GM23338 (cell line): ENCODE measurements around the gene RAB44. TPM values are rescaled to one million over a fixed set of nuclear protein-coding genes. Genes with fewer than 3 reads are reported as not detected.

ENCODE experiments used
- ATAC-seq: fragments of 200-7000 bp; cut with Tn5 transposase; 3 replicates; pipeline ENCODE4 v1.9.1; 2020
- DNase-seq: peaks from one replicate; pipeline ENCODE4 v3.0.0-alpha.2; 2015; ENCODE audit warnings: low spot score
- H2AFZ ChIP-seq: fragments of 200-600 bp; sonication (generic); 2 replicates; pipeline ENCODE4 v1.8.0; 2016; ENCODE audit warnings: antibody characterized with exemption, mild to moderate bottlenecking, moderate library complexity
- H3F3A ChIP-seq: fragments of 200-600 bp; sonication (generic); replicated peaks from 2 replicates; pipeline ENCODE4 v1.8.0; 2017; ENCODE audit warnings: antibody characterized with exemption, mixed run types, low read depth
- H3K27ac ChIP-seq: fragments of 200-600 bp; sonication (generic); 2 replicates; pipeline ENCODE4 v1.6.1; 2016; ENCODE audit warnings: low read depth
- H3K27me3 ChIP-seq: fragments of 200-600 bp; sonication (generic); 2 replicates; pipeline ENCODE4 v1.8.0; 2016; ENCODE audit warnings: mild to moderate bottlenecking, mixed run types, moderate library complexity; ENCODE audit not compliant: insufficient read depth
- H3K36me3 ChIP-seq: fragments of 200-600 bp; sonication (generic); 2 replicates; pipeline ENCODE4 v1.8.0; 2016; ENCODE audit warnings: mild to moderate bottlenecking; ENCODE audit not compliant: insufficient read depth
- H3K4me1 ChIP-seq: fragments of 200-600 bp; sonication (generic); 2 replicates; pipeline ENCODE4 v1.8.0; 2016; ENCODE audit warnings: mild to moderate bottlenecking, moderate library complexity; ENCODE audit not compliant: insufficient read depth
- H3K4me2 ChIP-seq: fragments of 200-600 bp; sonication (generic); 2 replicates; pipeline ENCODE4 v1.7.1; 2017; ENCODE audit warnings: mixed run types
- H3K4me3 ChIP-seq: fragments of 200-600 bp; sonication (generic); 2 replicates; pipeline ENCODE4 v1.6.1; 2016; ENCODE audit warnings: mixed run types
- H3K79me2 ChIP-seq: fragments of 200-600 bp; sonication (generic); replicated peaks from 2 replicates; pipeline ENCODE4 v1.8.0; 2017; ENCODE audit warnings: mild to moderate bottlenecking; ENCODE audit not compliant: insufficient read depth
- H3K9me2 ChIP-seq: fragments of 200-600 bp; sonication (generic); 2 replicates; pipeline ENCODE4 v1.8.0; 2017; ENCODE audit not compliant: insufficient read depth
- H4K20me1 ChIP-seq: fragments of 200-600 bp; sonication (generic); replicated peaks from 2 replicates; pipeline ENCODE4 v1.8.0; 2017; ENCODE audit warnings: mild to moderate bottlenecking; ENCODE audit not compliant: insufficient read depth
- H3K27ac Mint-ChIP-seq: 2 replicates; pipeline ENCODE4 v1.8.0; 2020; ENCODE audit warnings: inconsistent platforms, mild to moderate bottlenecking, moderate library complexity, mixed read lengths
- H3K27me3 Mint-ChIP-seq: 3 replicates; pipeline ENCODE4 v1.8.0; 2022; ENCODE audit warnings: low read depth, mild to moderate bottlenecking, moderate library complexity, mixed read lengths, inconsistent platforms; ENCODE audit not compliant: insufficient read depth, poor library complexity
- H3K36me3 Mint-ChIP-seq: 3 replicates; pipeline ENCODE4 v1.8.0; 2021; ENCODE audit warnings: low read depth, mild to moderate bottlenecking, inconsistent platforms, moderate library complexity, mixed read lengths
- H3K4me1 Mint-ChIP-seq: 3 replicates; pipeline ENCODE4 v1.8.0; 2020; ENCODE audit warnings: mild to moderate bottlenecking, inconsistent platforms, mixed read lengths
- H3K4me3 Mint-ChIP-seq: 3 replicates; pipeline ENCODE4 v1.8.0; 2021; ENCODE audit warnings: moderate library complexity, mild to moderate bottlenecking, inconsistent platforms, mixed read lengths
- H3K9me3 Mint-ChIP-seq: 3 replicates; pipeline ENCODE4 v1.8.0; 2020; ENCODE audit warnings: moderate library complexity, mild to moderate bottlenecking, inconsistent platforms, mixed read lengths
- CREB1 ChIP-seq: fragments of 250-450 bp; sonication (Bioruptor Pico); IDR thresholded peaks from 2 replicates; pipeline ENCODE4 v1.5.0; 2020; ENCODE audit warnings: low read depth, mild to moderate bottlenecking, moderate library complexity
- POLR2AphosphoS5 ChIP-seq: IDR thresholded peaks from 2 replicates; pipeline ENCODE4 v1.6.1; 2016; ENCODE audit warnings: antibody characterized with exemption, low read depth
- REST ChIP-seq: IDR thresholded peaks from one replicate; pipeline ENCODE4 v1.6.1; 2018; ENCODE audit warnings: antibody characterized with exemption; ENCODE audit not compliant: unreplicated experiment
- ZNF462 ChIP-seq: fragments of 250-450 bp; sonication (Bioruptor Pico); IDR thresholded peaks from 2 replicates; pipeline ENCODE4 v1.5.0; 2020; ENCODE audit warnings: mild to moderate bottlenecking, moderate library complexity
- polyA plus RNA-seq: library from polyadenylated mRNA; unstranded; fragments of >200 nt; fragmentation: Nextera tagmentation; extraction: Ambion mirVana; gene quantifications from 2 replicates; pipeline ENCODE4 v1.2.1, GENCODE V29; 2016
- total RNA-seq: library from RNA; depleted of rRNA; stranded (reverse); fragments of >200 nt; shearing (Covaris generic); gene quantifications from 2 replicates; pipeline ENCODE4 v1.2.3, GENCODE V29; 2014
- TF ChIP-seq, protein P1 (sequence below), 2 experiments: fragments of 200-600 bp in 1 of 2; sonication (generic) in 1 of 2; conservative IDR thresholded peaks; 2 replicates each; pipeline versions ENCODE4 v1.5.1 to v1.6.1; 2016 to 2017; ENCODE audit warnings: antibody characterized with exemption in 2 of 2, low read depth in 2 of 2, mild to moderate bottlenecking in 2 of 2, moderate library complexity in 1 of 2

Gene RAB44
- total and polyA plus RNA-seq, 2 experiments from 2014 or later, result not detected

DNA sequence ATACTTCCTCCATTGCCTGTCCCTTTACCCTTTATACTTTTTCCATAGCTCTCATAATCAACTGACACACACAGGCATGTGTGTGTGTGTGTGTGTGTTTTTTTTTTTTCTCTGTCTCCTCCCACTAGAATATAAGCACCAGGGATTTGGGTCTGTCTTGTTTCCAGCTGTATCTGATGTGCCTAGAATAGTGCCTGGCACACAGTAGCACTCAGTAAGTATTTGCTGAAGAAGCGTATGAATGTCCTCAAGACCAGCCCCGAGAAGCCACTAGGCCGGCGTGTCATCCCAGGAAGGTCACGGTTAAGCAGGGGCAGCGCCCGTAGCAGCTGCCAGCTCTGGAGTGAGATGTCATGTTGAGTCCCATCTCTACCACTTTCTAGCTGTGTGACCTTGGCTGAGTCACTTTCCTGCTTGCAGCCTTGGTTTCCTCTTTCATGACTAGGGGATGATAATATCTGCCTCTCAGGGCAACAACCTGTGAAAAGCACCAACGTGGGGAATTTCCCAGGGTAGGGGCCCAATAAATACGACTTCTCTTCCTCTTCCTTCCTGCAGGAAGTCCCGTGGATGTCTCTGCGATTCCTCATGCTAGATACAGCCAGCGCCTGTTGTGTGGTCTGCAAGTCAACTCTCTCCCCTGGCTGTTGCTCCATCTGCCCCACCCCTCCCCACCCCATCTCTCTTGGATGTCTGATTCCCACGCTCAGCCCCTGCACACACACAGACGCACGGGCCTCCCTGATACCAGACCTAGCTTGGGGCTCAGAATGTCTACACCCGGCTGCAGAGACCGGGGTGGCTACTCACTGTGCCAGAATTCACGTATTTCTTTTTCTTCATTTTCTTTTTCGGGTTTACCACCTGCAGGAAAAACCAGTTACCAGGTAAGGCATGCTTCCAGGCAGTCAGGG lies 58.1 kb downstream of the RAB44 start:
- H3K36me3 Mint-ChIP-seq, result no peaks in the 10 kb centered on the region
- TF ChIP-seq ZNF462 (CRISPR knock-in tag), result no peak
- TF ChIP-seq, protein P1, sequence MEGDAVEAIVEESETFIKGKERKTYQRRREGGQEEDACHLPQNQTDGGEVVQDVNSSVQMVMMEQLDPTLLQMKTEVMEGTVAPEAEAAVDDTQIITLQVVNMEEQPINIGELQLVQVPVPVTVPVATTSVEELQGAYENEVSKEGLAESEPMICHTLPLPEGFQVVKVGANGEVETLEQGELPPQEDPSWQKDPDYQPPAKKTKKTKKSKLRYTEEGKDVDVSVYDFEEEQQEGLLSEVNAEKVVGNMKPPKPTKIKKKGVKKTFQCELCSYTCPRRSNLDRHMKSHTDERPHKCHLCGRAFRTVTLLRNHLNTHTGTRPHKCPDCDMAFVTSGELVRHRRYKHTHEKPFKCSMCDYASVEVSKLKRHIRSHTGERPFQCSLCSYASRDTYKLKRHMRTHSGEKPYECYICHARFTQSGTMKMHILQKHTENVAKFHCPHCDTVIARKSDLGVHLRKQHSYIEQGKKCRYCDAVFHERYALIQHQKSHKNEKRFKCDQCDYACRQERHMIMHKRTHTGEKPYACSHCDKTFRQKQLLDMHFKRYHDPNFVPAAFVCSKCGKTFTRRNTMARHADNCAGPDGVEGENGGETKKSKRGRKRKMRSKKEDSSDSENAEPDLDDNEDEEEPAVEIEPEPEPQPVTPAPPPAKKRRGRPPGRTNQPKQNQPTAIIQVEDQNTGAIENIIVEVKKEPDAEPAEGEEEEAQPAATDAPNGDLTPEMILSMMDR (conservative IDR thresholded peaks at IDR 0.05; ENCODE audit: low read depth in 2 of 2), result no peak
- no peak for TF ChIP-seq POLR2AphosphoS5
- no peak for TF ChIP-seq CREB1 (CRISPR knock-in tag)
- TF ChIP-seq REST, result no peak
- H3K4me2 ChIP-seq, result no peak overlapping the region
- no peaks in the 10 kb centered on the region for H3K27me3 ChIP-seq
- H3K4me3 ChIP-seq, result no peak overlapping the region
- no peak for ATAC-seq
- no peaks in the 10 kb centered on the region for H3K9me3 Mint-ChIP-seq
- no peak overlapping the region for H3K27ac Mint-ChIP-seq
- no peaks in the 10 kb centered on the region for H4K20me1 ChIP-seq
- H3K27me3 Mint-ChIP-seq, result peaks cover 16% of the 10 kb centered on the region
- H3F3A ChIP-seq, result no peaks in the 10 kb centered on the region
- no peaks in the 10 kb centered on the region for H3K4me1 ChIP-seq
- DNase-seq, result no peak
- H3K9me2 ChIP-seq, result no peaks in the 10 kb centered on the region
- H3K4me1 Mint-ChIP-seq, result peaks cover 13% of the 10 kb centered on the region
- H3K36me3 ChIP-seq, result no peaks in the 10 kb centered on the region
- H3K79me2 ChIP-seq, result no peaks in the 10 kb centered on the region
- no peak overlapping the region for H3K4me3 Mint-ChIP-seq
- H2AFZ ChIP-seq, result no peak overlapping the region
- no peak overlapping the region for H3K27ac ChIP-seq
